Effector memory CD8-positive, alpha-beta T cell (primary cell): ENCODE data around the gene GCNT4.

Source experiments
- ATAC-seq: fragments of 150-1000 bp; cut with Tn5 transposase; replicated peaks from 2 replicates; pipeline ENCODE4 v1.10.0; 2021; ENCODE audit warnings: mild to moderate bottlenecking, moderate library complexity
- DNase-seq, 3 experiments: peaks; one replicate each; pipeline ENCODE4 v3.0.0; 2021
- H3K27ac Mint-ChIP-seq, 2 donors: one replicate each; pipeline ENCODE4 v1.8.0; 2022; ENCODE audit warnings: mild to moderate bottlenecking in 2 of 2, mixed read lengths in 2 of 2, moderate library complexity in 2 of 2
- H3K27me3 Mint-ChIP-seq, 2 donors: one replicate each; pipeline ENCODE4 v1.8.0; 2022; ENCODE audit warnings: mixed read lengths in 2 of 2
- H3K36me3 Mint-ChIP-seq: one replicate; pipeline ENCODE4 v1.8.0; 2022; ENCODE audit warnings: mild to moderate bottlenecking, moderate library complexity, mixed read lengths; ENCODE audit not compliant: insufficient read depth
- H3K4me1 Mint-ChIP-seq, 2 donors: one replicate each; pipeline ENCODE4 v1.8.0; 2022; ENCODE audit warnings: low read depth in 2 of 2, mixed read lengths in 2 of 2
- H3K4me3 Mint-ChIP-seq, 2 donors: one replicate each; pipeline ENCODE4 v1.8.0; 2022; ENCODE audit warnings: mild to moderate bottlenecking in 2 of 2, mixed read lengths in 2 of 2, moderate library complexity in 2 of 2
- H3K9me3 Mint-ChIP-seq, 2 donors: one replicate each; pipeline ENCODE4 v1.8.0; 2022; ENCODE audit warnings: mixed read lengths in 2 of 2

GCNT4 gene

GRCh38 chr5:75059912-75060545 is 7.7 kb upstream of the GCNT4 start:
- Mint-ChIP-seq H3K27ac (no peak overlapping the region), H3K4me3 (no peak overlapping the region), H3K27me3 (peaks cover 6 to 9% of the 10 kb centered on the region in 2 donors), H3K9me3 (no peaks in the 10 kb centered on the region), H3K36me3 (peaks cover 7% of the 10 kb centered on the region), H3K4me1 (peaks cover 9 to 11% of the 10 kb centered on the region in 2 donors)
- ATAC-seq (peak; percentile 69), DNase-seq (no peak)

DNA sequence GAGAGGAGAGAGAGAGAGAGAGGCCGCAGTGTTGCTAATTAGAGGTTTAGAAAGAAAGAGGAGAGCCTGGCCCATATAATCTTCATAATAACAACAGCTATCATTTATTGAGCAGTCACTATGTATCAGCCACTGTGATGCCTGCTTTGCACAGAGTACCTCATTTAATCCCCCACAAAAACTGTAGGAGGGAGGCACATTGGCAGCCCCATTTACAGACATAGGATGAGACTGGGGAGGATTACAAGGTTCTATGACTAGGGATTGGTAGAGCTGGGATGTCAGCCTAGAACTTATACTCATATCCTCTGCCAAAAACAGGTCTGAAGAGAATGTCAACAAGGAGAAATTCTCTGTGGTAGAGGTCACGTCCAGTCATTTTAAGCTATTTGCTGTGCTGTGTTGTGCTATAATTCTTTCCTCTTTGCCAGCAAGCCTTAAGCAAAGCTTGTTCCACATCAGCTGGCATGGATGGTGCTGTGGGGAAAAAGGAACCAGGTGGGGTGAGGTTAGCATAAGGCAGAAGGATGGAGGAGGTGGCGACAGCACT is 6.7 kb upstream of the GCNT4 start:
- Mint-ChIP-seq H3K27me3 (peaks cover 6 to 9% of the 10 kb centered on the region in 2 donors), H3K9me3 (no peaks in the 10 kb centered on the region), H3K27ac (peak overlapping the region in 1 of 2 donors; percentile 2), H3K4me3 (no peak overlapping the region), H3K4me1 (peaks cover 17 to 19% of the 10 kb centered on the region in 2 donors), H3K36me3 (peaks cover 7% of the 10 kb centered on the region)
- DNase-seq (no peak), ATAC-seq (no peak)

GRCh38 chr5:75057561-75057960 is 5.2 kb upstream of the GCNT4 start:
- Mint-ChIP-seq H3K27me3 (peaks cover 6 to 9% of the 10 kb centered on the region in 2 donors), H3K27ac (no peak overlapping the region), H3K4me3 (no peak overlapping the region), H3K9me3 (no peaks in the 10 kb centered on the region), H3K4me1 (peaks cover 23 to 24% of the 10 kb centered on the region in 2 donors), H3K36me3 (peaks cover 7% of the 10 kb centered on the region)
- no peak for ATAC-seq
- no peak for DNase-seq

GRCh38 chr5:75055727-75056144 is 3.4 kb upstream of the GCNT4 start:
- ATAC-seq = no peak
- no peak for DNase-seq
- no peak overlapping the region for H3K27ac Mint-ChIP-seq
- H3K36me3 Mint-ChIP-seq = peaks cover 5% of the 10 kb centered on the region
- H3K27me3 Mint-ChIP-seq = peaks cover 6 to 9% of the 10 kb centered on the region in 2 donors
- peak overlapping the region; percentile 31 to 92 for H3K4me3 Mint-ChIP-seq
- H3K9me3 Mint-ChIP-seq = no peaks in the 10 kb centered on the region
- peaks cover 39 to 40% of the 10 kb centered on the region in 2 donors for H3K4me1 Mint-ChIP-seq

DNA sequence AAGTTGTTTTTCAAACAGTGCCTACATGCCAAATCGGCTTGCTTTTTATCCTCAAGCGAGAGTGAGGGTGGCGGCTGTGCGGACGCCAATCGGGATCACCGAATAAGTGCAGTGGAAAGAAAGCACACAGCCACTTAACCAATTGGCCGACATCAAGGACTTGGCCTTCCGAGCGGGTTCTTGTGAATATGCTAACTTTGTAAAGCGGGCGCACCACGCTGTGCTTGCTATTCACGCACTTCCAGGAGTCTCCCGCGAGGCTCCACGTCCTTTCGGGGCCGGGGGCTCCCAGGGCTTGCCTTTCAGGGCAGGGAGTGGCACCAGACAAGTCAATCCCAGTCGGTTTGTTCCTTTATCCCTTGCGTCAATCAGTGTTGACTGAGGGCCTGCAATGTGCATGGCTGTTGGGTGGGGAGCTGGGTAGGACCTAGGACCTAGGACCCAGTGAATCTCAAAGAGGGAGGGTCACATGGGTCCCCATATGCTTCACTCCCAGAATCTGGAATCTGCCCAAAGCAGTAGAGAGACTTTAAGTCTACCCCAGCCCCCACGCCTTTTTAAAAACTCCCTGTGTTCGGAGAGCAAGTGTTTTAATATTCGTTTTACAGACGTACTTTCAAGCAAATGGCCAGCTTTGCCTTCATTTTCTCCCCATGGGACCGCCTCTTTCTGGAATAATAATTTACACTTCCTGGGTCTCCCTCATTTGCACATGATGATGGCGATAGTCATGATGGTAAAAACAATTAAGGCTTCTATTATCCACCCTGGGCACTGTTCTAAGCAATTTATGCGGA is 2.0 kb upstream of the GCNT4 start:
- Mint-ChIP-seq H3K36me3 (peaks cover 9% of the 10 kb centered on the region), H3K27me3 (peaks cover 6 to 9% of the 10 kb centered on the region in 2 donors), H3K27ac (peak overlapping the region; percentile 90 to 93), H3K9me3 (no peaks in the 10 kb centered on the region), H3K4me3 (peak overlapping the region; percentile 61 to 92), H3K4me1 (peaks cover 53 to 54% of the 10 kb centered on the region in 2 donors)
- ATAC-seq (no peak), DNase-seq (no peak)

- peak overlapping the region; percentile 61 to 92 for H3K4me3 Mint-ChIP-seq
- peak; percentile 39 for ATAC-seq
- no peaks in the 10 kb centered on the region for H3K9me3 Mint-ChIP-seq
- H3K27me3 Mint-ChIP-seq = peaks cover 6 to 9% of the 10 kb centered on the region in 2 donors
- peak overlapping the region; percentile 90 to 93 for H3K27ac Mint-ChIP-seq
- peaks cover 55 to 59% of the 10 kb centered on the region in 2 donors for H3K4me1 Mint-ChIP-seq
- peak; percentile 36 to 47 (median 36) for DNase-seq
- H3K36me3 Mint-ChIP-seq = peaks cover 9% of the 10 kb centered on the region
Observed at GRCh38 chr5:75053304-75054133, 1.2 kb upstream of the GCNT4 start.

- DNase-seq = peak in 2 of 3 experiments; percentile 39 to 54
- peak; percentile 54 for ATAC-seq
- H3K4me1 Mint-ChIP-seq = peaks cover 60 to 65% of the 10 kb centered on the region in 2 donors
- peak overlapping the region; percentile 61 to 92 for H3K4me3 Mint-ChIP-seq
- peaks cover 6 to 9% of the 10 kb centered on the region in 2 donors for H3K27me3 Mint-ChIP-seq
- H3K36me3 Mint-ChIP-seq = peaks cover 9% of the 10 kb centered on the region
- H3K9me3 Mint-ChIP-seq = no peaks in the 10 kb centered on the region
- H3K27ac Mint-ChIP-seq = no peak overlapping the region
Observed at GRCh38 chr5:75053054-75053303, 621 bp upstream of the GCNT4 start.

DNA sequence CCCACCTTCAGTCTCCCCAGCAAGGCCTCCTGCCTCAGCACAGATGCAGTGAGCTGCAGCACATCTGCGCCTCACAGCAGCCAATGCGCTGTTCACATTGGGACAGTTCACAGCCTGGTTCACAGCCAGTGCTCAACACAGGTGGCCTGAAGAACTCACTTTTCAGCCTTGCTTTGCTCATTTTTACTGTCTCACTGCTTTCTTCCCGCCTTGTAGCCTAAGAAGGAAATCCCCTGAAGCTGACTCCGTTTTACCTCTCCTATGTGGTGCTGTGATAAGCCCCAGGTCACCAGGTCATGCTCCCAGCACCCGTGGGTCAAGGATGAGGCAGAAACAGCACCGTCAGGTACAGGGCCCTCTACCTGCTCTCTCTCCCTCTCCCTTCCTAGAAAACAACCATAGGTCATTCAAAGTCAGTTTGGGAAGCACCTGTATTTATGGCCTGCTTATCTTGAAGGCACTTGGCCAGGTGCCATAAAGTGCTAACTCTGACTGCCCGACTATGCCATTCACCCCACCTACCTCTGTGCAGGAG is 1.1 kb downstream of the GCNT4 start:
- Mint-ChIP-seq H3K27me3 (peaks cover 3 to 8% of the 10 kb centered on the region in 2 donors), H3K4me1 (peaks cover 58 to 65% of the 10 kb centered on the region in 2 donors), H3K36me3 (peaks cover 12% of the 10 kb centered on the region), H3K27ac (peak overlapping the region; percentile 36 to 87), H3K9me3 (no peaks in the 10 kb centered on the region), H3K4me3 (peak overlapping the region; percentile 61 to 92)
- ATAC-seq (peak; percentile 25), DNase-seq (peak in 2 of 3 experiments; percentile 15 to 20)

DNA sequence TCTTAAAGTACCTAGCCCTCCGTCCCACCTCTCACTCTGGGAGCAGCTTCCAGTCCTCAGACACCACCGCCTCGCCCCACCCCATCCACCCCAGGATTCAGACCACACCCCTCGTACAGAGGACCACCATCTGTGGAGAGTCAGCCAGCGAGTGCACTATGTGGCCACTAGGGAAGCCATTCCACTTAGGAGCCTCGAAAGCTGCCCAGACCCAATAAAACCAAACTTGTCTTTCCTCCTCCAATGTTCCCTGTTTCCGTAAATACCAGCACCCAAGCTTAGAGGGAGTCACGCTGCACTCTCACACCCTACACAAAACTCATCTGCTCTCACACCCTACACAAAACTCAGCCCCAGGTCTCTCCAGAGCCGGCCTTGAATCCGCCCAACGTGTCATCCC is 1.9 kb downstream of the GCNT4 start:
- Mint-ChIP-seq H3K36me3 (peaks cover 8% of the 10 kb centered on the region), H3K4me3 (peak overlapping the region; percentile 61 to 92), H3K27ac (peak overlapping the region in 1 of 2 donors; percentile 63), H3K4me1 (peaks cover 56 to 72% of the 10 kb centered on the region in 2 donors), H3K27me3 (no peaks in the 10 kb centered on the region), H3K9me3 (no peaks in the 10 kb centered on the region)
- peak in 1 of 3 experiments; percentile 11 for DNase-seq
- no peak for ATAC-seq

DNA sequence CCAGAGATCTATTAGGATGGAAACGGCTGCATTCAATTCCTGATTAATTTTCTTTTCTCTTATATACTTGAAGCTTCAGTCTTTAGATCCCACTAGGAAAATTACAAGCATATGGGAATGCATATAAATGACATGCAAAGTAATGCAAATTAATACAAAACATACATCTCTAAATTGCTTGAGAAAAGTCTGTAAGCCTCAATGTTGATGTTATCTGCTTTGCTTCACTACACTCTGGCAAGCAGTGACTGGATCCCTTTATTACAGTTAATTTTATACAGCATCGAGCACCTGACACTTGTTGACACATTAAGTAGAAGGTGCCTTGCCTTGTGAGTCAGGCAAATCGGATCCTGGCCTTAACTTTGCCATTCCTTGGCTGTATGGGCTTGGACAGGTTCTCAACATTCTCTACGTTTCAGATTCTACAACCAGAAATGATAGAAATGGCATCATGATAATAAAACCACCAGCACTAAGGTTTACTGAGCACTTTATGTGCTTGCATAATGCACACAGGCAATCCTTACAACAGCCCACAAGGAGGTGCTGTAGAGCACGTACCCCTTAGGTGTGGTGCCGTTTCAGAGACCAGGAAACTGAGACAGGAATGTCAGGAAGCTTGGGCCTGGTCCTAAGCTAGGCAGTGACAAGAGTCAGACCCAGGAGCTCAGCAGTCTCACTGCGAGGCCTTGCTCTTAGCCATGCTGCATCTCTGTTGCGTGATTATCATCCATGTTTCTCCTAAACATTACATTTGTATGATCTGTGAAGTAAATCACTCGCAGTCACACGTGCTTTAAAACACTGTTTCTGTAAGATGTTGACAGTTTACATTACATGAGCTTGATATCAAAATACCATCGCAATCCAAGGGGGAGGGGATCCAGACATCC is 2.7 kb downstream of the GCNT4 start:
- no peaks in the 10 kb centered on the region for H3K9me3 Mint-ChIP-seq
- H3K36me3 Mint-ChIP-seq = peaks cover 12% of the 10 kb centered on the region
- peaks cover 54 to 70% of the 10 kb centered on the region in 2 donors for H3K4me1 Mint-ChIP-seq
- ATAC-seq = peak; percentile 35
- H3K4me3 Mint-ChIP-seq = peak overlapping the region; percentile 61 to 92
- H3K27ac Mint-ChIP-seq = peak overlapping the region; percentile 38 to 63
- peak; percentile 52 to 61 (median 56) for DNase-seq
- no peaks in the 10 kb centered on the region for H3K27me3 Mint-ChIP-seq

- DNase-seq = no peak
- no peak for ATAC-seq
- peak overlapping the region; percentile 37 to 79 for H3K27ac Mint-ChIP-seq
Observed at GRCh38 chr5:75048457-75048953, 3.9 kb downstream of the GCNT4 start.

GRCh38 chr5:75047356-75047755 is 5.0 kb downstream of the GCNT4 start:
- Mint-ChIP-seq H3K4me1 (peaks cover 42 to 58% of the 10 kb centered on the region in 2 donors), H3K9me3 (no peaks in the 10 kb centered on the region), H3K27me3 (no peaks in the 10 kb centered on the region), H3K36me3 (peaks cover 24% of the 10 kb centered on the region), H3K4me3 (peak overlapping the region; percentile 62 to 70), H3K27ac (peak overlapping the region in 1 of 2 donors; percentile 79)
- ATAC-seq (no peak), DNase-seq (no peak)

More at GRCh38 chr5:75048457-75048953, 3.9 kb downstream of the GCNT4 start:
- Mint-ChIP-seq H3K4me1 (peaks cover 43 to 59% of the 10 kb centered on the region in 2 donors), H3K4me3 (peak overlapping the region; percentile 62 to 70), H3K36me3 (peaks cover 17% of the 10 kb centered on the region), H3K9me3 (no peaks in the 10 kb centered on the region), H3K27me3 (no peaks in the 10 kb centered on the region)
